GM21619 (cell line): Measurements from ENCODE around the gene SPC25.
"Not testable (repeated sequence)": the region's sequence is repeated elsewhere in the genome, so short reads cannot be mapped to it uniquely, and the experiment has no call there.

ENCODE experiments used
- ATAC-seq: cut with Tn5 transposase; IDR thresholded peaks from one replicate; pipeline ENCODE4 v1.9.1; 2021; ENCODE audit not compliant: unreplicated experiment

The SPC25 gene

GRCh38 chr2:168904358-168904757 is 14.1 kb upstream of the SPC25 start:
- ATAC-seq, result no peak

- ATAC-seq, result no peak
Measured at GRCh38 chr2:168903888-168904287, 13.7 kb upstream of the SPC25 start.

- ATAC-seq, result no peak
Measured at GRCh38 chr2:168901003-168901402, 10.8 kb upstream of the SPC25 start, which contains the start of gene G6PC2. Gene G6PC2 (plus strand): TSS chr2:168901291. CDS start chr2:168901332, 41 bp downstream.

DNA sequence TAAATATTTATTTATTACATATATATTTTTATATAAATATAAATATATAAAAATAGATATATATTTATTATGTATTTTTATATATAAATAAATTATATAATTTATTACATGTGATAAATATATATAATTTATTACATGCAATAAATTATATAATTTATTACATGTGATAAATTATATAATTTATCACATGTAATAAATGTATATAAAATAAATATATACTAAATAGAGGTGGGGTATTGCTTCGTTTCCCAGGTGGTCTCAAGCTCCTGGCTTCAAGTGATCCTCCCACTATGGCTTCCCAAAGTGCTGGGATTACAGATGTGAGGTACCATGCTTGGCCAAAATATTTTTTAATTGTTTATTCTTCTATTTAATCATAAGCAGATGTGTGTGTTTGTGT is 7.2 kb upstream of the SPC25 start:
- ATAC-seq, result no peak

DNA sequence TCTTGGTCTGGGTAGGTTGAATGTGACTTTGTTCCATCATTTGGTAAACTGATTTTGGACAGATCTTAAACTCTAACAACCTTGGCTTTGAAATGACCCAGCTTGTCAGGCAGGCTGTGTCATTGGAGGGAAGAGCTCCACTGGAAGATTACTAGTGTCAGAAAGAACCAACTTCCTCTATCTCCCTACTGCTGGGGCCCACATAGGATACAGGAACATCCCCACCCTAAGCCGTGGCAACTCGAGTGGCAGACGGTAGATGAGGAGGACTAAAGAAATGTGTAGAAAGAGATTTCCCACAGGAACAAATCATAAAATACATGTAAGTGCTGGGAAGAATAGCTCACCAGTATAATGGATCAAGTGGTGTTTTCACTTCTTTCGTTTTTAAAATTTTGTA is 6.6 kb upstream of the SPC25 start:
- ATAC-seq, result no peak

DNA sequence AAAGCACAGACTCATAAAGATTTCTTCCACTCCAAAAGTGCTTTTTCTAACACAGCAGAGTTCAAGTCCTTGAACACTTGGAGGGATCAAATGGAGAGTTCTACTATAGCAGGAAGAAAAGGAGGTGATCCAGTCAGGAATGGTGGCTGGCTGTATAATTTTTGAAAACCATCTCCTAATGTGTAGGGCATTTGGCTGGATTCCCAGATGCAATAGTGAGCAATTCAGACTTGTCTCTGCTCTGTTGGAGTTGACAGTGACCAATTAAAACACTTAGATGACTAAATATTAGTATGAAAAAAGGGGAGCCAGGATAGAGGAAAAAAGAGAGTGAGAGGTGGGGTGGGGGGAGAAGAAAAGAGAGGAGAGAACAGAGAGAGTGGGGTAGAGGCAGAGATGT is 5.5 kb upstream of the SPC25 start:
- no peak for ATAC-seq

- no peak for ATAC-seq
Measured at GRCh38 chr2:168894720-168895119, 4.5 kb upstream of the SPC25 start.

DNA sequence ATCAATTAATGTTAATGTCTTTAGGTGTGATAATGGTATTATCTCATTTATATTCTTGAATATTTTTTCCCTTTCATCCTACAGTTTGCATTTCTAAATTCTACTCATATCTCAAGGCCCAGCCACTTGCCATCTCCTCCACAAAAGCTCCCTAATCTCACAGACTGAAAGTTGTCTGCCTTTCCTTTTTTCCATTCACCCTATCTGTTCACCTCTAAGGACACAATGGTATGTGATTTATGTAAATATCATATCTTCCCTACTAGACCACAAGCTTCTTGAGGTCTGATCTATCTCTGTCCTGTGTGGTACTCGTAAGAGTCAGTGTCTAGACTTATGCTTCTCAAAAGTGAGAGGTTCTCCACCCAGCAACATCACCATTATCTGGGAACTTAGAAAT is 3.9 kb upstream of the SPC25 start:
- no peak for ATAC-seq

DNA sequence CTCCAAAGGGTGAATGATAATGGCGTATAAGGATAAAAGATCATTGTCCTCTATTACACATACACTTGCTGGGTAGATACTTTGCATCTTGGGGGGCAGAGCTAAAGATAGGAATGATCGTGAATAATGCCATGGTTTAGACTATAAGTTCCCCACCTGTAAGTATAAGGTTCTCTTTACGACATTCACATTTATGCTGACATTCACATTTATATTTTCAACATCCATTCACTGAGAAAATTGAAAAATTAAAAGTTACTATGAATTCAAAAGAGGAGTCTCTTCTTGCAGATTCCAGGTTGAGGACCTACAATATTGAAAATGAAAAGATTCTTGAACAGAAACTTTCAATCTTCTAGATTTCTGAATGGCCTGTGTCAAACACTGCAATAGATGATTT is 2.1 kb upstream of the SPC25 start:
- ATAC-seq, result no peak

DNA sequence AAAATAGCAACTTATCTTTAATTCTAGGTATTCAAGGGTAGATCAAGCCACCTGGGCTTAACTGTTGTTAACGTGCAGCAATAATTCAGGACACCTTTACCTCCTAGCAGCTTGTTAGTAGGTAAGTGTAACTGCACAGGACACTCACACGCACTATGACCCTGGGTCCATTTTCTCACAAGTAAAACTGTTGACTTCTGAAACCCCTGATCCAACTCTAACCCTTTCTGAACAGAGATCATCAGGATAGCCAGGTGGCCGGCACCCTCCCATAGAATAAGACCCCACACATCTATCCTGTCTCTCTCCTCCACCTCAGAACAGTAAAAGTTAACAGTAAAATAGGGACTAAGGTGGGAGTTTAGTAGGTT is 610 bp downstream of the SPC25 start:
- no peak for ATAC-seq

DNA sequence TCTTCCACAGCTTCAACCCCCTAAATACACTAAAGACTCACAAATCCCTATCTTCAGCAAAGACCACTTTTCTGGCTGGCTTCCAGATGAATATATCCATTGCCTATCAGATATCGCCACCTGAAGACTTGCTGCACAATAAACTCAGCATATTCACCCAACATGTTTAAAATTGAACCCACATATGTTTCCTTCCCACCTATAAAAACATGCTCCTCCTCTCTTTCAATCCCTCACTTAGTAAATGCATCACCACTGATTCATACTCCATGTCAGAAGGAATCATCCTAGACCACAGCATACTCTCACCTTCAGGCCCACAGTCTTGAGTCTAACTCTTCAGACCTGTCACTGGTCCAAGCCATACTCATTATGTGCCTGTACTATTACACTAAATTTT is 5.3 kb downstream of the SPC25 start:
- no peak for ATAC-seq

DNA sequence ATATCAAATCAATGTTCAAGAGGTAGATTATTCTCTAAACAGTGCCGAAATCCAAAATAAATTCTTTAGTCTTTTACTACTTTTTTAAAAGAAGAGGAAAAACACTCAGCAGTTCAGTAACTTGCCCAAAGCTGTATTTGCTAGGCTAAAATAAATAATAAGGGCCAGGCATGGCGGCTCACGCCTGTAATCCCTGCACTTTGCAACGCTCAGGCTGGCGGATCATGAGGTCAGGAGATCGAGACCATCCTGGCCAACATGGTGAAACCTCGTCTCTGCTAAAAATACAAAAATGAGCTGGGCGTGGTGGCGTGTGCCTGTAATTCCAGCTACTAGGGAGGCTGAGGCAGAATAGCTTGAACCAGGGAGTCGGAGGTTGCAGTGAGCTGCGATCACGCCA is 8.1 kb downstream of the SPC25 start:
- not testable (repeated sequence) for ATAC-seq

- ATAC-seq, result no peak
Measured at GRCh38 chr2:168874368-168875054, 15.7 kb downstream of the SPC25 start.

GRCh38 chr2:168870824-168871223 is 19.4 kb downstream of the SPC25 start:
- not testable (repeated sequence) for ATAC-seq

GRCh38 chr2:168870369-168870768 is 19.9 kb downstream of the SPC25 start:
- not testable (repeated sequence) for ATAC-seq

- not testable (repeated sequence) for ATAC-seq
Measured at GRCh38 chr2:168867164-168867563, 23.1 kb downstream of the SPC25 start.

- ATAC-seq, result no peak
Measured at GRCh38 chr2:168858146-168858545, 32.1 kb downstream of the SPC25 start.

DNA sequence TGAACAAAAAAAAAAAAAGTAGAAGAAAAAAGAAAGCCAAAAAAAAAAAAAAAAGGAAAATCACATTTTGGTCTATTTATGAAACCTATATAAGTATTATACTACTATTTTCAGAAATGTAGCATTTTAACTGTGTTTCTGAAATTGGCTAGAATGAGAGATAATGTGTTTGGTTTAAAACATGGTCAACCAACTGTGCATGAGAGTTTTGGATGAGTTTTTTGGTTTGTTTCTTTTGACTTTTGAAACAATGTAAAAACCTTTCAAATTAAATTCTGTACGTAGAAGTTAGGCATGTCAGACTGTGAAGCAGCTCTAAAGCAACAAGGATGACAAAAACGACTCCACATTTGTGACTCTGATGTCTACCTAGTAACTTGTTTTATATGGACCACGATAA is 34.6 kb downstream of the SPC25 start:
- no peak for ATAC-seq

- no peak for ATAC-seq
Measured at GRCh38 chr2:168854651-168855050, 35.6 kb downstream of the SPC25 start.

GRCh38 chr2:168853471-168853870 is 36.8 kb downstream of the SPC25 start:
- no peak for ATAC-seq

- ATAC-seq, result no peak
Measured at GRCh38 chr2:168852481-168852880, 37.7 kb downstream of the SPC25 start.

DNA sequence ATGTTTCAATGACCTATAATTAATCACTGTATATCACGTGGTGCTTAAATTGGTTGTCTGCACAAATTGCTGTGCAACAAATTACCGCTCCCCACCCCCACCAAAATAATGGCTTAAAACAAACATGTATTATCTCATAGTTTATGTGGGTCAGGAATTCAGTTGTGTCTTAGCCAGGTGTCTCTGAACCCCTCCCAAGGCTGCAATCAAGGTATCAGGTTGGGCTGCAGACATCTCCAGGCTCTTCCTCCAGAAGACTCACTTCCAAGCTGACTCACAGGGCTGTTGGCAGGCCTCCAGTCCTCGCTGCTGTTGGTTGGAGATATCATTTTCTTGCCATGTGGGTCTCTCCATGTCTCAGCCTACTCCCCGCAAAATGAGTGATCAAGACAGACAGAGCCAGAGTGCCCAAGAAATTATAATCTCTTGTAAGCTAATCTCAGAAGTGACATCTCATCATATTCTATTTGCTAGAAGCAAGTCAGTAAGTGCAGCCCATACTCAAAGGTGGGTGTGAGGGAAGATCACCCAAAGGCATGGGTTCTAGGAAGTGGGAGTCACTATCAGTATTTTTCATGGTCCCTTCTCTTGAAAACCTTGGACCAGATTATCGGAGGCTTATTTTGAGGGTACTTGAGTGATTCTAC is 38.4 kb downstream of the SPC25 start:
- ATAC-seq, result no peak

- ATAC-seq, result no peak
Measured at GRCh38 chr2:168850846-168851245, 39.4 kb downstream of the SPC25 start.
